ENCODE measurements around the gene VTI1A.

- TF ChIP-seq TAF1 (IDR thresholded peaks at IDR 0.05; ENCODE audit: borderline replicate concordance, low read depth, low read length) (no peak), POLR2AphosphoS5 (IDR thresholded peaks at IDR 0.05; ENCODE audit: low read depth, low read length) (no peak), POLR2A (IDR thresholded peaks at IDR 0.05; ENCODE audit: low read depth, low read length) (no peak)
Observed at GRCh38 chr10:112831859-112832258, 384.8 kb downstream of the VTI1A start.

All from GM12892 (cell line).